ENCODE results near the gene DISP3.

The DISP3 gene

GRCh38 chr1:11516961-11517635, 38.1 kb downstream of the DISP3 start:
- no peak for FAIRE-seq

- FAIRE-seq = no peak
Observed at GRCh38 chr1:11518016-11518701, 39.2 kb downstream of the DISP3 start.

- no peak for FAIRE-seq
Observed at GRCh38 chr1:11518791-11519628, 40.1 kb downstream of the DISP3 start.

GRCh38 chr1:11519629-11520031, 40.7 kb downstream of the DISP3 start:
- FAIRE-seq = no peak

- no peak for FAIRE-seq
Observed at GRCh38 chr1:11520531-11521233, 41.7 kb downstream of the DISP3 start.

DNA sequence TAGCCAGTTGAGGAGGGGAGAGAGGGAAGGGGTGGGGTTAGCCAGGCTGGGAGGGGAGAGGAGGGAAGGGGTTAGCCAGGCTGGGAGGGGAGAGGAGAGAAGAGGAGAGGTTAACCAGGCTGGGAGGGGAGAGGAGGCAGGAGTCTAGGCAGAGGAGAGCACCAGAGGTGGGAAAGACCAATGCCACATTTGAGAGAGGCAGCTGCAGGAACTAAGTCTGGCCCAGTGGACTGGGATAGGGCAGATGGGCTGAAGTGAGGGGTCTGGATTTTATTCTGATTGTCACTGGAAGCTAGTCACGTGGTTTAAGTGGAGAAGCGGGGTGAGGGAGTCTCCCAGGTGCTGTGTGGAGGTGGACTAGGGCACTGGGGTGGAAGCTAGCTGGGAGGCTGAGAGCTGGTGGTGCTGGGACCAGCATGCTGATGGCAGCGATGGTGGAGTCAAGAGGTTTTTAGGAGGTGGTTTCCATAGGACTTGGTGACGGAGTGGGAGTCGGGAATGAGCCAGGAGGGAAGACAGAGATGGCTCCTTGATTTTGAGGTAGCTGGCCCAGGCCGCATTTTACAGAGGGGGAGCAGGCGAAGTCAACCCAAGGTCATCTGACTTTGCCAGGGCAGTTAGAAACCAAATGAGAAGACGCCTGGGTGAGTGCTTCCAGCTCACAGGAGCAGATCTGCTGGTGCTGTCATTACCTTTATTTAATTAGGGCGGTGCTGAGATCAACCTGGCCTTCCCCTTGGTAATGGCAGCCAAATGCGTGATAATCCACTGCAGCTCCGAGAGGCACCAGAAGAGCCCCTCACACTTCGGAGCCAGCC, 42.8 kb downstream of the DISP3 start:
- FAIRE-seq = no peak

GRCh38 chr1:11522400-11523235, 43.7 kb downstream of the DISP3 start:
- FAIRE-seq = no peak

- FAIRE-seq = no peak
Observed at GRCh38 chr1:11523261-11523660, 44.3 kb downstream of the DISP3 start.

DNA sequence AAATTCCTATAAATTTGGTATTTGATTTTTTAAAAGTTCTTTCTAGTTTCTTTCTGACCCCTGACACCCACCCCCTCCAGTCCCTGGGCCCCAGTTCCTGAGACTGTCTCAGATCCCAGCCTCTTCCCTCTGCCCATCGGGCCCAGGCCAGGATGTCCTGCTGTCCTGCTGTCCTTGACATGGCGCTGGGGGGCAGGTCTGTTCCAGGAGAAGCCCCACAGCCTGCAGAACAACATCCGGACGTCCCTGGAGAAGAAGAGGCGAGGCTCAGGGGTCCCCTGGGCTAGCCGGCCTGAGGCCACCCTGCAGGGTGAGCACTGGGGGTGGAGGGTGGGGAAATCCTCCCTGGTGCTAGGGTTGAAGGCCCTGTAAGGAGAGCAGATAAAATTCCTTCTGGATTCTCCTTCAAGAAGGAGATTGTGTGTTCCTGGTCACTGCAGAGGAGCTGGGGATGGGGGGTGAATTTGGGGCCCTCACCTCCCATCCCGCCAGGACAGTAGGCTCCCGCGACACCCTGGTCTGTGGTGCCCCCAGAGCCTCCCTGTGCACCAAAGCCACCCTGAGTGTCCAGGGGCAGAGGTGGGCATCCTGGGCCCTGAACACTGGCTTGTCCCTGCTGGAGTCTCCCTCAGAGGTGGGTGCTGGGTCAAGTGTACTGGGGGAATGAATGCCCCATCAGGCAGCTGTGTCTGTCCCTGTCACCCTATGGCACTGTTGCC, 45.0 kb downstream of the DISP3 start:
- FAIRE-seq = no peak

DNA sequence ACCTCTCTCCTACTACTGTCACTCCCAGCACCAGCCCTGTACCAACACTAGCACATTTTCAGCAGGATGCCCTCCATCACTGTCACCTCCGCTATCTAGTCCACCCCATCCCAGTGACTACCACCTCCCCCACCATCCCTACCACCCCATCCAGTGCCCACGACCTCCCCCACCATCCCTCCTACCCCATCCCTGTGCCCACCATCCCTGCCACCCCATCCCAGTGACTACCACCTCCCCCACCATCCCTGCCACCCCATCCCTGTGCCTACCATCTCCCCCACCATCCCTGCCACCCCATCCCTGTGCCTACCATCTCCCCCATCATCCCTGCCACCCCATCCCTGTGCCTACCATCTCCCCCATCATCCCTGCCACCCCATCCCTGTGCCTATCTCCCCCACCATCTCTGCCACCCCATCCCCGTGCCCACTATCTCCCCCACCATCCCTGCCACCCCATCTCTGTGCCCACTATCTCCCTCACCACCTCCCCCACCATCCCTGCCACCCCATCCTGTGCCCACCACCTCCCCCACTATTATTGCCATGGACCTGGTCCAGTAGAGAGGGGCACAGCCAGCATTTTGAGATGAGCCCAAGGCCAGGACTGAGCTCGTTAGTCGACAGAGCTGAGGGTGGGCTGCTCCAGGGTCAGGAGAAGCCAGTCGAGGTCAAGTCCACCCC, 45.7 kb downstream of the DISP3 start:
- no peak for FAIRE-seq

- FAIRE-seq = no peak
Observed at GRCh38 chr1:11525151-11525505, 46.2 kb downstream of the DISP3 start.

DNA sequence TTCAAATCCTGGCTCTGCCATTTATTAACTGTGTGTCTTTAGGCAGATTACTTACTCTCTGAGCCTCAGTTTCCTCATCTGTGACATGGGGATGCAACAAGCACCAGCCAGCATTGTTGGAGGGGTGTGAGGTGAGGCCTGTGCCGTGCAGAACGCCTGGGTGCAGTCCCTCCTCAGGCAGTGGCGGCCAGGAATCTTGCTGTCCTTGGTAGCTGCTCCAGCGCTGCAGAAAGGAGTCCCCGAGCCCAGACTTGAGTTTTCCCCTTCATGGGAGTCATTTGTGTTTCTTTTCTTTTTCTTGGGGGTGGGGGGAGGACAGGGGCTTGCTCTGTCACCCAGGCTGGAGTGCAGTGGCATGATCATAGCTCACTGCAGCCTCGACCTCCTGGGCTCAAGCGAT, 46.6 kb downstream of the DISP3 start:
- FAIRE-seq = no peak

DNA sequence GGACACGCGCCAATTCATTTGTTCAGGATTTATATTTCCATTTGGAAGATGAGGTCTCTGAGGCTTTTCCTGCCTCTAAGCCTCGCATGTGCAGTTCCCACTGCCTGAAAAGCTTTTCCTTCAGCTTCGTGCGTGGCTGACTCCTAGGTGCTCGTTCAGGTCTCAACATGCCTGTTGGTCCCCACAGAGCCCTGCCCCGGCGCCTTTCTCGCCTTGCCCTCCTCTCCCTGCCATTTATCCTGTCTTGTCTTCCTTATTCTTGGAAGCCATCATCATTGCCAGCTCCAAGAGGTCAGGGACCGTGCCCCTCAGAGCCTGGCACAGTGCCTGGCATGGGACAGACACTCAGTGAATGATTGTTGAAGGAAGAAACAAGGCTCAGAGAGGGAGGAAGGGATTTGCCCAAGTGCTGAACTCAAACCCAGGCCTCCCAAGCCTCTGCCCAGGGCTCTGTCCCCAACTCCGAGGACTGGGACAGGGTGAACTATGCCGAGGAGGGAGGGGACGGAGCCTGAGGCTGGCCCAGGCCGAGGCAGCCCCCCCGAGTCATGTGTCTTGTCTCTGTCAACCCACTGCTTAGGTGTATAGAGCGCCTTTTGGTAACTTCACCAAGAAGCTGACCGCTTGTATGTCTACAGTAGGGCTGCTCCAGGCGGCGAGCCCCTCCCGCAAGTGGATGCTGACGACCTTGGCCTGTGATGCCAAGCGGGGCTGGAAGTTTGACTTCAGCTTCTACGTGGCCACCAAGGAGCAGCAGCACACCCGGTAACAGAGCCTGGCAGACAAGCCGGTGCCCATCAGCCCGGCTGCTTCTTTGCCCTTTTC, 47.3 kb downstream of the DISP3 start:
- FAIRE-seq = no peak

DNA sequence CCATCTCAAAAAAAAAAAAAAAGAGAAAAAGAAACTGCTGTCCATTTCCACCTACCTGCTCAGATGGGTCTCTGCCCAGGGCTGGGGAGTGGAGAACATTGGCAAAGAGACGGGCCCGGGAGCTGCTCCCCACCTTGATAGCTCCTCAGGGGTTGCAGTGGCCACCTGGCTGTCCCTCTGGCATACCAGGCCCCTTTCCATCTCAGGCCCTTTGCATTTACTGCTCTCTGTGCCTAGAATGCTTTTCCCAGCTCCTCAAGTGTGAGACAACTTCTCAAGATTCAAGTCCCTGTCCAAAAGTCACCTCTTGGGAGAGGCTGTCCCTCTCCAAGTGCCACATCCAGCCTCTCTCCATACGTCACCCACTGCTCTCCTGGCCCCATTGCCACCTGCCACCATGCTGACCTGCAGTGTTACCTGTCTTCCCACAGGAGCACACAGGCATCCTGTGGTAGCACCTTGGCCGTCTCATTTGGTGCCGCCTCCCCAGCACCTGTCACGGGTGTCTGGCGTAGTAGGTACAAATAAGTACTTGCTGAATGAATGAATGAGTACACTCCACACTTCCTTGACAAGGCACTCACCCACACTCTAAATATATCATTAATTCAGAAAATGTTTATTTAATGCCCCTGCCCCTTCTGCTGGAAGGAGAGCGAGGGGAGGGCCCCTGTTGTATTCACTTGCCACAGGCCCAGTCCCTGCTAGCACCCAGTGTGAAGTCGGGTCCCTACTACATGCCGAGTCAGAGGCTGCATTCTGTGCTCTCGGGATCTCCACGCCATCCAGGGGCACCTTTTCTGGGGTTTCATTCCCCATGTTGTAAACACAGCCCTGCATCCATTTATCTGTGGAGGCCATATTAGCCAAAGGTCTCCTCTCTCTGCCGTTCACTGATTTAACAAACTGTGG, 48.8 kb downstream of the DISP3 start:
- no peak for FAIRE-seq

DNA sequence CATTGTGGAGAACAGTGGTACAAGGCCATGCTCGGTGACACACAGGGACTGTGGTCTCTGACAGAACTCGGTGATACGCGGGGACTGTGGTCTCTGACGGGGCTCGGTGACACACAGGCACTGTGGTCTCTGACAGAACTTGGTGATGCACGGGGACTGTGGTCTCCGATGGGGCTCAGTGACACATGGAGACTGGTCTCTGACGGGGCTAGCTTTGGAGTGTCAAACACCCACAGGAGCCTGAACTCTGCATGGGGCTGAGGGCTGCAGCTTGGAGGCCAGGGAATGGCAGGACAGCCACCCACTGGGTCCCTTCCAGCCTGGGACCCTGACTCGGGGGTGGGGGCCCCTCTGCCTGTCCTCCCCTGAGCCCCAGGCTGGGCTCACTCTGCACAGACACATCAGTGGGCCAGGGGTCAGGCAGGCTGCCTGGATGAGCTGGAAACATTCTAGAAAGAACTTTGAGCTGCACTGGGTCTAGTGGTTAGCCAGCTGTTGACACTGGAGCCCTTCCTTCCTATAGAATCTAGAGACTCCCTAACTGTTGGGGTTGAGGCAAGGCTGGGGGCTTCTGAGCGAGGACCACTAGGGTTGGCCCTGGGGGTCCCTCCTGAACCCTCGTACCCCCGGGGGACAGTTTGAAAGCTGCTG, 49.8 kb downstream of the DISP3 start:
- FAIRE-seq = no peak

DNA sequence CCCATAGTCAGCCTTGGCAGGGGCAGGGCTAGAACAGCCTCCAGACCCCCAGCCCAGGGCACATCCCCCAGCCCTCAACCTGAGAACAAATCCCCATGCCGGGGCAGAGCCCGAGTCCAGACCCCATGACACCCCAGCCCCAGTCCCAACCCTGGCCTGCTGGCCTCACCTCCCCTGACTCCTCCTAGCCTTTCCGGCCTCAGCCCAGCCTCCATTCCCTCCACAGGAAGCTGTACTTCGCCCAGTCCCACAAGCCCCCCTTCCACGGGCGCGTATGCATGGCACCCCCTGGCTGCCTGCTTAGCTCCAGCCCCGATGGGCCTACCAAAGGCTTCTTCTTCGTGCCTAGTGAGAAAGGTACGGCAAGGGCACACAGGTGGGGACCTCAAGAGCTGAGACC, 50.4 kb downstream of the DISP3 start:
- FAIRE-seq = no peak
